Measurements from ENCODE around the gene IGHMBP2. TPM values are rescaled to one million over a fixed set of nuclear protein-coding genes. Genes with fewer than 3 reads are reported as not detected.

The IGHMBP2 gene
- total and polyA plus RNA-seq, 8 donors, result 16.9 to 30.4 (median 19.3) TPM

GRCh38 chr11:68950270-68950669 lies 46.6 kb downstream of the IGHMBP2 start:
- no peak overlapping the region for H3K4me3 ChIP-seq
- no peaks in the 10 kb centered on the region for H3K9me3 ChIP-seq
- intact Hi-C loops (cut with DNase I), result no loop called here
- H3K27me3 ChIP-seq, result peaks cover 0 to 5% of the 10 kb centered on the region in 2 donors
- ATAC-seq (no peak), DNase-seq (no peak)
- H3K27ac ChIP-seq, result no peak overlapping the region
- no peak for TF ChIP-seq CTCF (IDR thresholded peaks at IDR 0.05)
- H3K4me1 ChIP-seq, result peaks cover 0 to 5% of the 10 kb centered on the region in 2 donors
- H3K36me3 ChIP-seq, result no peaks in the 10 kb centered on the region

GRCh38 chr11:68950762-68951161 lies 47.1 kb downstream of the IGHMBP2 start:
- no peak overlapping the region for H3K27ac ChIP-seq
- peaks cover 0 to 9% of the 10 kb centered on the region in 2 donors for H3K4me1 ChIP-seq
- H3K4me3 ChIP-seq, result no peak overlapping the region
- H3K36me3 ChIP-seq, result no peaks in the 10 kb centered on the region
- DNase-seq (peak in 1 of 4 donors; percentile 41), ATAC-seq (no peak)
- peaks cover 0 to 5% of the 10 kb centered on the region in 2 donors for H3K27me3 ChIP-seq
- TF ChIP-seq CTCF (IDR thresholded peaks at IDR 0.05), result no peak
- H3K9me3 ChIP-seq, result no peaks in the 10 kb centered on the region
- intact Hi-C loops (cut with DNase I), result no loop called here

- H3K9me3 ChIP-seq, result no peaks in the 10 kb centered on the region
- peaks cover 0 to 9% of the 10 kb centered on the region in 2 donors for H3K4me1 ChIP-seq
- H3K27me3 ChIP-seq, result peaks cover 0 to 5% of the 10 kb centered on the region in 2 donors
- intact Hi-C loops (cut with DNase I), result no loop called here
- ATAC-seq, result peak; percentile 79
- no peak overlapping the region for H3K27ac ChIP-seq
- no peak overlapping the region for H3K4me3 ChIP-seq
- no peak for TF ChIP-seq CTCF (IDR thresholded peaks at IDR 0.05)
- DNase-seq, result peak in 3 of 4 donors; percentile 14 to 60 (median 49)
- no peaks in the 10 kb centered on the region for H3K36me3 ChIP-seq
Observed at GRCh38 chr11:68954836-68955606, 51.3 kb downstream of the IGHMBP2 start.

- Histone ChIP-seq H3K36me3 (no peaks in the 10 kb centered on the region), H3K4me3 (no peak overlapping the region), H3K9me3 (no peaks in the 10 kb centered on the region), H3K4me1 (peaks cover 0 to 9% of the 10 kb centered on the region in 2 donors), H3K27me3 (no peaks in the 10 kb centered on the region), H3K27ac (no peak overlapping the region)
- no peak for TF ChIP-seq CTCF (IDR thresholded peaks at IDR 0.05)
- intact Hi-C loops (cut with DNase I), result no loop called here
- ATAC-seq (no peak), DNase-seq (no peak)
Observed at GRCh38 chr11:68955607-68955958, 51.9 kb downstream of the IGHMBP2 start.

GRCh38 chr11:68956142-68956541 lies 52.5 kb downstream of the IGHMBP2 start:
- H3K27me3 ChIP-seq, result no peaks in the 10 kb centered on the region
- no peak for DNase-seq

More at GRCh38 chr11:68956142-68956541, 52.5 kb downstream of the IGHMBP2 start:
- Histone ChIP-seq H3K9me3 (no peaks in the 10 kb centered on the region), H3K36me3 (no peaks in the 10 kb centered on the region), H3K27ac (no peak overlapping the region), H3K4me3 (no peak overlapping the region), H3K4me1 (peaks cover 0 to 9% of the 10 kb centered on the region in 2 donors)
- ATAC-seq, result no peak
- no peak for TF ChIP-seq CTCF (IDR thresholded peaks at IDR 0.05)
- intact Hi-C loops (cut with DNase I), result no loop called here
